M059J (cell line): ENCODE results near the gene NKG7. TPM values are rescaled to one million over a fixed set of nuclear protein-coding genes. Genes with fewer than 3 reads are reported as not detected.
"Not testable (repeated sequence)": the region's sequence is repeated elsewhere in the genome, so short reads cannot be mapped to it uniquely, and the experiment has no call there.

ENCODE experiments used
- DNase-seq: peaks from one replicate; pipeline ENCODE4 v3.0.0-alpha.2; 2012; ENCODE audit warnings: low read depth
- total RNA-seq: library from RNA; depleted of rRNA; stranded (reverse); fragments of >200 nt; shearing (Covaris generic); gene quantifications from 2 replicates; pipeline ENCODE4 v1.2.3, GENCODE V29; 2014; rRNA removed

NKG7 gene
- not detected in 2 replicates for total RNA-seq

- no peak for DNase-seq
These were observed at the start of gene NKG7 for GRCh38 chr19:51372649-51373504. NKG7 (minus strand) TSS chr19:51372654; CDS start chr19:51372535, 119 bp downstream.

- peak; percentile 70 for DNase-seq
These were observed 49.6 kb upstream of the NKG7 start for GRCh38 chr19:51422053-51422448.

GRCh38 chr19:51421229-51422052 lies 49.0 kb upstream of the NKG7 start:
- no peak for DNase-seq

- not testable (repeated sequence) for DNase-seq
These were observed 48.1 kb upstream of the NKG7 start for GRCh38 chr19:51420511-51420910.

- DNase-seq = no peak
These were observed 46.3 kb upstream of the NKG7 start for GRCh38 chr19:51418707-51419106.

- no peak for DNase-seq
These were observed 45.3 kb upstream of the NKG7 start for GRCh38 chr19:51417810-51418157.

- DNase-seq = peak; percentile 35
These were observed 44.8 kb upstream of the NKG7 start, which contains the start of gene SIGLEC10 for GRCh38 chr19:51417107-51417809. SIGLEC10 (minus strand) TSS chr19:51417642; CDS start chr19:51417581, 61 bp downstream.

- not testable (repeated sequence) for DNase-seq
These were observed 44.0 kb upstream of the NKG7 start for GRCh38 chr19:51416422-51416821.

GRCh38 chr19:51415187-51415586 lies 42.7 kb upstream of the NKG7 start:
- no peak for DNase-seq

GRCh38 chr19:51410950-51411748 lies 38.7 kb upstream of the NKG7 start:
- no peak for DNase-seq

GRCh38 chr19:51407511-51408131 lies 35.2 kb upstream of the NKG7 start:
- peak; percentile 34 for DNase-seq

GRCh38 chr19:51402117-51402516 lies 29.7 kb upstream of the NKG7 start:
- no peak for DNase-seq

- not testable (repeated sequence) for DNase-seq
These were observed 27.5 kb upstream of the NKG7 start for GRCh38 chr19:51399936-51400335.

- no peak for DNase-seq
These were observed 26.8 kb upstream of the NKG7 start for GRCh38 chr19:51399231-51399630.

GRCh38 chr19:51398096-51398704 lies 25.7 kb upstream of the NKG7 start:
- DNase-seq = peak; percentile 36

GRCh38 chr19:51397453-51397852 lies 25.0 kb upstream of the NKG7 start:
- not testable (repeated sequence) for DNase-seq

GRCh38 chr19:51396175-51396574 lies 23.7 kb upstream of the NKG7 start:
- DNase-seq = no peak

- peak; percentile 100 for DNase-seq
These were observed 21.8 kb upstream of the NKG7 start for GRCh38 chr19:51394050-51394836.

- DNase-seq = no peak
These were observed 20.2 kb upstream of the NKG7 start for GRCh38 chr19:51392701-51393100.
